Activated T-helper 17 cell treated with anti-CD3 and anti-CD28 coated beads, Interleukin-2, amount 50 U/mL, for 72 hours (primary cell): ENCODE data around the gene CAMKK1. TPM values are rescaled to one million over a fixed set of nuclear protein-coding genes. Genes with fewer than 3 reads are reported as not detected.

ENCODE experiments used
- ATAC-seq: fragments of 150-1000 bp; cut with Tn5 transposase; replicated peaks from 2 replicates; pipeline ENCODE4 v1.10.0; 2021; ENCODE audit warnings: mild to moderate bottlenecking, moderate library complexity
- H3K27ac Mint-ChIP-seq: one replicate; pipeline ENCODE4 v1.8.0; 2022; ENCODE audit warnings: mixed read lengths
- H3K27me3 Mint-ChIP-seq: one replicate; pipeline ENCODE4 v1.8.0; 2022; ENCODE audit warnings: mixed read lengths
- H3K36me3 Mint-ChIP-seq: one replicate; pipeline ENCODE4 v1.8.0; 2022; ENCODE audit warnings: low read depth, mild to moderate bottlenecking, mixed read lengths
- H3K4me1 Mint-ChIP-seq: one replicate; pipeline ENCODE4 v1.8.0; 2022; ENCODE audit warnings: mixed read lengths
- H3K4me3 Mint-ChIP-seq: one replicate; pipeline ENCODE4 v1.8.0; 2022; ENCODE audit warnings: mild to moderate bottlenecking, mixed read lengths
- H3K9me3 Mint-ChIP-seq: one replicate; pipeline ENCODE4 v1.8.0; 2022; ENCODE audit warnings: mixed read lengths
- total RNA-seq, 2 donors: library from RNA; stranded (reverse); gene quantifications; one replicate each; pipeline ENCODE4 v1.2.3, GENCODE V29; 2022

Gene CAMKK1
- total RNA-seq, 2 donors from 2014 or later, result 4.0 to 4.9 TPM

- Mint-ChIP-seq H3K36me3 (no peaks in the 10 kb centered on the region), H3K27me3 (no peaks in the 10 kb centered on the region), H3K4me1 (peaks cover 17% of the 10 kb centered on the region), H3K27ac (no peak overlapping the region), H3K9me3 (no peaks in the 10 kb centered on the region), H3K4me3 (no peak overlapping the region)
- no peak for ATAC-seq
These were observed 2.5 kb upstream of the CAMKK1 start for GRCh38 chr17:3895354-3895753.

- Mint-ChIP-seq H3K4me1 (peaks cover 20% of the 10 kb centered on the region), H3K9me3 (no peaks in the 10 kb centered on the region), H3K27me3 (no peaks in the 10 kb centered on the region), H3K4me3 (no peak overlapping the region), H3K36me3 (no peaks in the 10 kb centered on the region), H3K27ac (no peak overlapping the region)
- ATAC-seq, result no peak
These were observed 2.1 kb upstream of the CAMKK1 start for GRCh38 chr17:3894911-3895343.

GRCh38 chr17:3894188-3894587, 1.3 kb upstream of the CAMKK1 start:
- Mint-ChIP-seq H3K4me1 (peaks cover 20% of the 10 kb centered on the region), H3K27ac (peak overlapping the region; percentile 90), H3K27me3 (no peaks in the 10 kb centered on the region), H3K4me3 (peak overlapping the region; percentile 85), H3K36me3 (no peaks in the 10 kb centered on the region), H3K9me3 (no peaks in the 10 kb centered on the region)
- no peak for ATAC-seq

GRCh38 chr17:3893720-3894116, 865 bp upstream of the CAMKK1 start:
- Mint-ChIP-seq H3K9me3 (no peaks in the 10 kb centered on the region), H3K36me3 (no peaks in the 10 kb centered on the region), H3K27me3 (no peaks in the 10 kb centered on the region), H3K27ac (peak overlapping the region; percentile 90), H3K4me1 (peaks cover 20% of the 10 kb centered on the region), H3K4me3 (peak overlapping the region; percentile 85)
- no peak for ATAC-seq

- Mint-ChIP-seq H3K9me3 (no peaks in the 10 kb centered on the region), H3K36me3 (no peaks in the 10 kb centered on the region), H3K4me1 (peaks cover 28% of the 10 kb centered on the region), H3K27ac (peak overlapping the region; percentile 29), H3K4me3 (peak overlapping the region; percentile 68), H3K27me3 (no peaks in the 10 kb centered on the region)
- ATAC-seq, result peak; percentile 27
These were observed 506 bp downstream of the CAMKK1 start for GRCh38 chr17:3892095-3892998.

- Mint-ChIP-seq H3K4me1 (peaks cover 34% of the 10 kb centered on the region), H3K27me3 (no peaks in the 10 kb centered on the region), H3K27ac (peak overlapping the region; percentile 29), H3K4me3 (peak overlapping the region; percentile 68), H3K36me3 (no peaks in the 10 kb centered on the region), H3K9me3 (no peaks in the 10 kb centered on the region)
- ATAC-seq, result no peak
These were observed 1.2 kb downstream of the CAMKK1 start for GRCh38 chr17:3891626-3892094.

- ATAC-seq, result no peak
- H3K9me3 Mint-ChIP-seq, result no peaks in the 10 kb centered on the region
- no peak overlapping the region for H3K27ac Mint-ChIP-seq
- H3K4me3 Mint-ChIP-seq, result peak overlapping the region; percentile 68
- no peaks in the 10 kb centered on the region for H3K27me3 Mint-ChIP-seq
- H3K4me1 Mint-ChIP-seq, result peaks cover 36% of the 10 kb centered on the region
- no peaks in the 10 kb centered on the region for H3K36me3 Mint-ChIP-seq
These were observed 2.0 kb downstream of the CAMKK1 start for GRCh38 chr17:3890878-3891219.

GRCh38 chr17:3890082-3890877, 2.6 kb downstream of the CAMKK1 start:
- no peak for ATAC-seq
- H3K27me3 Mint-ChIP-seq, result no peaks in the 10 kb centered on the region
- H3K4me3 Mint-ChIP-seq, result peak overlapping the region; percentile 31
- no peaks in the 10 kb centered on the region for H3K36me3 Mint-ChIP-seq
- peaks cover 36% of the 10 kb centered on the region for H3K4me1 Mint-ChIP-seq
- H3K9me3 Mint-ChIP-seq, result no peaks in the 10 kb centered on the region
- H3K27ac Mint-ChIP-seq, result peak overlapping the region; percentile 61

- Mint-ChIP-seq H3K27me3 (no peaks in the 10 kb centered on the region), H3K9me3 (no peaks in the 10 kb centered on the region), H3K36me3 (no peaks in the 10 kb centered on the region), H3K4me1 (peaks cover 36% of the 10 kb centered on the region), H3K4me3 (no peak overlapping the region), H3K27ac (no peak overlapping the region)
- ATAC-seq, result no peak
These were observed 3.4 kb downstream of the CAMKK1 start for GRCh38 chr17:3889325-3890012.

GRCh38 chr17:3888343-3889171, 4.3 kb downstream of the CAMKK1 start:
- Mint-ChIP-seq H3K9me3 (no peaks in the 10 kb centered on the region), H3K4me1 (peaks cover 31% of the 10 kb centered on the region), H3K27ac (no peak overlapping the region), H3K36me3 (no peaks in the 10 kb centered on the region), H3K27me3 (no peaks in the 10 kb centered on the region), H3K4me3 (no peak overlapping the region)
- ATAC-seq, result no peak

GRCh38 chr17:3887804-3888203, 5.0 kb downstream of the CAMKK1 start:
- H3K4me1 Mint-ChIP-seq, result peaks cover 28% of the 10 kb centered on the region
- peak overlapping the region; percentile 95 for H3K27ac Mint-ChIP-seq
- no peaks in the 10 kb centered on the region for H3K36me3 Mint-ChIP-seq
- no peaks in the 10 kb centered on the region for H3K9me3 Mint-ChIP-seq
- no peaks in the 10 kb centered on the region for H3K27me3 Mint-ChIP-seq
- no peak for ATAC-seq
- H3K4me3 Mint-ChIP-seq, result peak overlapping the region; percentile 72

GRCh38 chr17:3887394-3887793, 5.5 kb downstream of the CAMKK1 start:
- H3K27me3 Mint-ChIP-seq, result no peaks in the 10 kb centered on the region
- peak overlapping the region; percentile 72 for H3K4me3 Mint-ChIP-seq
- no peaks in the 10 kb centered on the region for H3K36me3 Mint-ChIP-seq
- peaks cover 28% of the 10 kb centered on the region for H3K4me1 Mint-ChIP-seq
- ATAC-seq, result no peak
- no peaks in the 10 kb centered on the region for H3K9me3 Mint-ChIP-seq
- peak overlapping the region; percentile 95 for H3K27ac Mint-ChIP-seq

- Mint-ChIP-seq H3K27me3 (no peaks in the 10 kb centered on the region), H3K36me3 (no peaks in the 10 kb centered on the region), H3K4me1 (peaks cover 28% of the 10 kb centered on the region), H3K4me3 (peak overlapping the region; percentile 72), H3K9me3 (no peaks in the 10 kb centered on the region), H3K27ac (peak overlapping the region; percentile 95)
- peak; percentile 54 for ATAC-seq
These were observed 6.1 kb downstream of the CAMKK1 start for GRCh38 chr17:3886776-3887175.

- no peaks in the 10 kb centered on the region for H3K9me3 Mint-ChIP-seq
- ATAC-seq, result no peak
- no peak overlapping the region for H3K4me3 Mint-ChIP-seq
- no peaks in the 10 kb centered on the region for H3K27me3 Mint-ChIP-seq
- peak overlapping the region; percentile 95 for H3K27ac Mint-ChIP-seq
- no peaks in the 10 kb centered on the region for H3K36me3 Mint-ChIP-seq
- H3K4me1 Mint-ChIP-seq, result peaks cover 22% of the 10 kb centered on the region
These were observed 6.9 kb downstream of the CAMKK1 start for GRCh38 chr17:3885970-3886369.
